ENCODE data around the gene PEX10. TPM values are rescaled to one million over a fixed set of nuclear protein-coding genes. Genes with fewer than 3 reads are reported as not detected.

The PEX10 gene
- total RNA-seq, 2 experiments from 2014 or later: 17.1 to 19.0 TPM

GRCh38 chr1:2419416-2419815 lies 7.1 kb upstream of the PEX10 start:
- CTCF ChIA-PET: interaction anchor here (0.9 kb wide), 1 partner anchor 24 kb away, joined by 3 read pairs; no protein-coding TSS in a partner anchor
- H3K27ac Mint-ChIP-seq: no peak overlapping the region
- H3K4me3 Mint-ChIP-seq: no peak overlapping the region
- POLR2A ChIA-PET: interaction anchor here (0.6 to 1.0 kb wide), 3 partner anchors 10 to 136 kb away, joined by 3 read pairs; partner anchors contain the start of gene TNFRSF14
- no peaks in the 10 kb centered on the region for H3K27me3 Mint-ChIP-seq
- ATAC-seq: no peak
- DNase-seq: no peak
- peaks cover 24% of the 10 kb centered on the region for H3K4me1 Mint-ChIP-seq (ENCODE audit: low read depth)
- TF ChIP-seq, protein P1, sequence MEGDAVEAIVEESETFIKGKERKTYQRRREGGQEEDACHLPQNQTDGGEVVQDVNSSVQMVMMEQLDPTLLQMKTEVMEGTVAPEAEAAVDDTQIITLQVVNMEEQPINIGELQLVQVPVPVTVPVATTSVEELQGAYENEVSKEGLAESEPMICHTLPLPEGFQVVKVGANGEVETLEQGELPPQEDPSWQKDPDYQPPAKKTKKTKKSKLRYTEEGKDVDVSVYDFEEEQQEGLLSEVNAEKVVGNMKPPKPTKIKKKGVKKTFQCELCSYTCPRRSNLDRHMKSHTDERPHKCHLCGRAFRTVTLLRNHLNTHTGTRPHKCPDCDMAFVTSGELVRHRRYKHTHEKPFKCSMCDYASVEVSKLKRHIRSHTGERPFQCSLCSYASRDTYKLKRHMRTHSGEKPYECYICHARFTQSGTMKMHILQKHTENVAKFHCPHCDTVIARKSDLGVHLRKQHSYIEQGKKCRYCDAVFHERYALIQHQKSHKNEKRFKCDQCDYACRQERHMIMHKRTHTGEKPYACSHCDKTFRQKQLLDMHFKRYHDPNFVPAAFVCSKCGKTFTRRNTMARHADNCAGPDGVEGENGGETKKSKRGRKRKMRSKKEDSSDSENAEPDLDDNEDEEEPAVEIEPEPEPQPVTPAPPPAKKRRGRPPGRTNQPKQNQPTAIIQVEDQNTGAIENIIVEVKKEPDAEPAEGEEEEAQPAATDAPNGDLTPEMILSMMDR (IDR thresholded peaks at IDR 0.05): no peak
- intact Hi-C loops (cut with micrococcal nuclease): no loop called here
- no peaks in the 10 kb centered on the region for H3K36me3 Mint-ChIP-seq (ENCODE audit: low read depth)
- peaks cover 2% of the 10 kb centered on the region for H3K9me3 Mint-ChIP-seq

DNA sequence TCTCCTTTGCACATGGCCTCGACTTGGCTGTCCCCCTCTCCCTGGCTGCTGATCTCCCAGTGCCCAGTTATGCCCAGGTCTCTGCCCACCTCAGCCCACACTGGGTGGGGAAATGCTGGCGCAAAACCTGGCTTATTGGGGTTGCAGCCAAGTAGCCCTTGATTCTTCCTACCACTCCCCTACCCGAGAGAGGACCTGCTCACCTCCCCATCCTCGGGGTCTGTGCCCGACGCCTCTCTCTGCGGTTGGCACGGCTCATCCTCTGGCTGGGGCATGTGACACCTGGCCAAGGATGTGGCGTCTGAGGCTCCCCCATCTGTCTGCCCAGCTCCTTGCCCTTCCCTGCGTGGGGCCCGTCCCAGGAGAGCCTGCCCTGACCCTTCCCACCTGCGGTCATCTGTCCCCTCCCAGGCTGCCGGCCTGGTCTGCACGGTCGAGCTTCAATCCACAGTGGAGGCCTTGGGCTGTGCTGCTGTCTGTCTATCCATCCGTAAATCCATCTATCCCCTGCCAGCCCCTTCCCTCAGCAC lies 6.5 kb upstream of the PEX10 start:
- ATAC-seq (no peak), DNase-seq (no peak)
- POLR2A ChIA-PET: interaction anchor here (0.8 to 1.5 kb wide), 2 partner anchors 11 to 21 kb away, joined by 3 to 5 read pairs; no protein-coding TSS in a partner anchor
- peaks cover 29% of the 10 kb centered on the region for H3K4me1 Mint-ChIP-seq (ENCODE audit: low read depth)
- TF ChIP-seq, protein P1 (IDR thresholded peaks at IDR 0.05): no peak
- no peaks in the 10 kb centered on the region for H3K36me3 Mint-ChIP-seq (ENCODE audit: low read depth)
- H3K4me3 Mint-ChIP-seq: no peak overlapping the region
- H3K27ac Mint-ChIP-seq: no peak overlapping the region
- peaks cover 2% of the 10 kb centered on the region for H3K9me3 Mint-ChIP-seq
- CTCF ChIA-PET: interaction anchor here (0.9 kb wide), 1 partner anchor 25 kb away, joined by 3 read pairs; no protein-coding TSS in a partner anchor
- intact Hi-C loops (cut with micrococcal nuclease): no loop called here
- H3K27me3 Mint-ChIP-seq: no peaks in the 10 kb centered on the region

- Mint-ChIP-seq H3K4me3 (no peak overlapping the region), H3K9me3 (peaks cover under 1% of the 10 kb centered on the region), H3K27ac (no peak overlapping the region), H3K4me1 (ENCODE audit: low read depth) (peaks cover 29% of the 10 kb centered on the region), H3K36me3 (ENCODE audit: low read depth) (no peaks in the 10 kb centered on the region), H3K27me3 (no peaks in the 10 kb centered on the region)
- ATAC-seq (no peak), DNase-seq (no peak)
- ChIA-PET CTCF (no interaction called here), POLR2A (interaction anchor here (0.6 to 1.5 kb wide), 3 partner anchors 12 to 151 kb away, joined by 3 to 5 read pairs (median 3); no protein-coding TSS in a partner anchor)
- TF ChIP-seq, protein P1 (IDR thresholded peaks at IDR 0.05): no peak
- intact Hi-C loops (cut with micrococcal nuclease): no loop called here
Measured at GRCh38 chr1:2417833-2418225, 5.5 kb upstream of the PEX10 start.

DNA sequence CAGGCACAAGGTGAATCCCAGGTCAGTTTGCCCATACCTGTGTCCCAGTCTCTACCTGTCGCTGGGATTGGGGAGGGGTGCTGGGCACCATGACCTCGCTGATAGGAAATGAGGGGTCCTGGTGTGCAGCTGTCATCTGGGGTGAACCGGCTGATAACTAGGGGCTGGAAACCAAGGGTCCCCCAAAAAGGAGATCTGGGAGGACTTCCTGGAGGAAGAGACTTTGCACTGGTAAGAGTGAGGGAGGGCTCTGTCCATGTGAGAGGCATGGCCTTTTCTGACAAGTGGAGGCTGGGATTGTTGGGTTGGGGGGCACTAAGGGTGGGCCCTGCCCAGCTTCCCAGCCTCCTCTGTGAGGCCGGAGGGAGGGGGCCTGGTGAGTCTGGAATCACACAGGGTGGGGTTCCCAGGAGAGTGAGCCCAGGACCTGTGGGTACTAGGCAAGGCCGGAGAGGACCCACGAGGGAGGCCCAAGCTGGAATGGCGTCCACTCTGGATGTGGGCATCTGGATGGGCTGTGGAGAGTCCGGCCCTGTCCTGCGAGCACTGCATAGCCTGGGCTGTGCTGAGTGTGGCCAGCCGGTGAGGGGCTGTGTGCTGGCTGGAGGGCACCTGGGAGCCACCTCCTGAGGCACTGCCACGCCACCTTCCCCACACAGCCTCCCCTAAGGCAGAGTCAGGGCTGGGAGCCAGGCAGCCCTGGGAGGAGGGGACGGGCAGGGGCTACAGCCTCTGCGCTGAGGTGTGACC lies 4.9 kb upstream of the PEX10 start:
- ATAC-seq: no peak
- Mint-ChIP-seq H3K36me3 (ENCODE audit: low read depth) (no peaks in the 10 kb centered on the region), H3K9me3 (no peaks in the 10 kb centered on the region), H3K27ac (peak overlapping the region; percentile 47), H3K4me3 (peak overlapping the region; percentile 73), H3K4me1 (ENCODE audit: low read depth) (peaks cover 29% of the 10 kb centered on the region), H3K27me3 (no peaks in the 10 kb centered on the region)
- TF ChIP-seq, protein P1 (IDR thresholded peaks at IDR 0.05): no peak
- CTCF ChIA-PET: interaction anchor here (1.1 to 3.0 kb wide), 3 partner anchors 12 to 131 kb away, joined by 3 to 25 read pairs (median 9); partner anchors contain the start of gene PANK4
- intact Hi-C loops (cut with micrococcal nuclease): no loop called here
- DNase-seq: no peak
- POLR2A ChIA-PET: interaction anchor here (0.7 to 1.5 kb wide), 2 partner anchors 13 to 151 kb away, joined by 3 to 5 read pairs; no protein-coding TSS in a partner anchor
